Activated CD8-positive, alpha-beta memory T cell treated with anti-CD3 and anti-CD28 coated beads for 4 hours (primary cell): Measurements from ENCODE around the gene H19.

ENCODE experiments used
- DNase-seq, 2 donors: peaks; one replicate each; pipeline ENCODE4 v3.0.0-alpha.2; 2020; ENCODE audit warnings: low read depth in 2 of 2

The H19 gene

DNA sequence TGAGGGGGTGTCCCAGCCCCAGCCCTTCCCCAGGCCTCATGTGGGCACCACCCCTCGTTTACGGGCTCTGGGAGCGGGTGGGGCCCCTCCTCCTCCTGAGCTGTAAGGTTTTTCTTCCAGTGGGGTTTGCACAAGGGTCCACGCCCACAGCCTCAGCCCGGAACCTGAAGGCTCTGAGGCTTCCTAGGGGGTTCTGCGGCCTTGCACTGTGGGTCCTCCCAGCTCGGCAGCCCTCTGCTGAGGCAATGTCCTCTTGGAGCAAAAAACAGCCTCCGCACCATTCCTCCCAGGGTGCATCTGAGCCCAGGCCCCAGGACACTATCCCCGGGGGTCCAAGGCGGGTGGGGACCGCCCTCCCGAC, 14.1 kb downstream of the H19 start:
- no peak for DNase-seq

- DNase-seq = no peak
Observed at GRCh38 chr11:1982873-1983600, 14.6 kb downstream of the H19 start.

DNA sequence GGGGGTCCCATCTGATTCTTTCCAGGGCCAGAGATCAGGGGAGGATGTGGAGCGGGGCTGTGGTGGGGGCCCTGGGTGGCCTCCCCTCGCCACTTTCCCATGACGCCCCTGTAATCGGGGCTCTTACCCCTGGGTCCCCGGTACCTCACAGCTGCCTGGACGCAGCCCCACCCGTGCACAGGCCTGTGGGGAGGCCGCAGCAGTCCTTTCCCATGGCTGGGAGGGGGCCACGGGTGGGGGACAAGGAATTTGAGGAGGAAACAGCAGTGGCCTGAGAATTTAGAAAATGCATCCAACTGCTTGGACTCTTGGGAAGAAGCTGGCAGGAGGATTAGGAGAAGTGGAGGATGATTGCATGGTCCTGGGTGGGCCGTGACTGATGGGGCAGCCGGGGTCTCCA, 18.0 kb downstream of the H19 start:
- no peak for DNase-seq

GRCh38 chr11:1978720-1979473, 18.7 kb downstream of the H19 start:
- no peak for DNase-seq

- no peak for DNase-seq
Observed at GRCh38 chr11:1975185-1975584, 22.5 kb downstream of the H19 start.

DNA sequence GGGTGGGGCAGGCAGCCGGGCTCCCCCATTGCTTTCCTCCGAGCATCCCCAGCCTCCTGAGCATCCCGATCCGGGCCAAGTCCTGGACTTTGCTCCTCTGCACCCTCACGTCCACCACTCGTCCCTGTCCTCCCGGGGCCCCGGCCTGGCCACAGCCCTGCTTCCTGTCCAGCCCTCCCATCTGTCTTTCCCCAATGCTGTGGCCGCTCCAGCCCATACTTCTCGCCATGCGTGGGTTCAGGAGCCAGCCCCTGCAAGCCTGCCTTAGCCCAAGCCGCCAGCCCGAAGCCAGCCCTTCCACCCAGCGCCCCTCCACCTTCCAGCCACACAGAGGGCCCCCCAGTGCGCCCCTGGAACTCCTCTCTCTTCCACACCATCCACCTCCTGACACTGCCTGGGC, 26.7 kb downstream of the H19 start:
- no peak for DNase-seq

DNA sequence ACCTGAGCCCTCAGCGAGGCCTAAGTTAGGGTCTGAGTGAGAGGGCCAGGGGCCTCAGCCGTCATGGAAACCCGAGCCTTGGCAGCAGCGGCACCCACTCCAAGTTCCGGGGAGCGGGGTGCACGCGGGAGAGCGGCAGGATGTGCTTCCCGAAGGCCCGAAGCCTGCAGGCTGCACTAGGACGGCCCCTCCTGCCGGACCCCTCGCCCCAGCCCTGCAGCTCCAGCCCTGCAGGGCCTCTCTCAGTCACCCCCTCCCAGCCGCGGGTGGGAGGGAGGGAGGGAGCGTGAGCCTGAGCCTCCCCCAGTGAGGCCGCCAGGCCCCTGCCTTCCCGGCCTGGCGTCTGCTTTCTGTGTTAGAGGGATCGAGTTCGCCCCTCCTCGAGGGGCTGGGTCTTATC, 27.9 kb downstream of the H19 start:
- DNase-seq = no peak

DNA sequence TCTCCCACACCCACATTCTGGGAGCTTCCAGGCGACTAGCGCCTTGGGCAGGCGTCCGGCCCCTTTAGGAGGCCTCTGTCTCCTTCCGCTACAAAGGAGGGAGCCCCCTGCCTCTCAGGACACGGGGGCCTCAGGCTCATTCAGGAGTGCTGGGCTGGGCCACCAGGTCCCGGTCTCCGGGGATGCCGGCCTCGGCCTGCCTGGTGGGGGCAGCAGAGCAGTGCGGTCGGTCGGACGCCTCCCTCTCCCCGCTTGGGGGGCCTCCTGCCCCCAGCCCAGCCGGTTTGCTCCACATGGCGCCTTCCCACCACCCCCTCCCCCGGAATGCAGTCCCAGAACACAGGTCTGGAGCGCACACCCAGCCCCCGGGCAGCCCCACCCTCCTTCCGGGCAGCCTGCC, 28.6 kb downstream of the H19 start:
- DNase-seq = no peak

DNA sequence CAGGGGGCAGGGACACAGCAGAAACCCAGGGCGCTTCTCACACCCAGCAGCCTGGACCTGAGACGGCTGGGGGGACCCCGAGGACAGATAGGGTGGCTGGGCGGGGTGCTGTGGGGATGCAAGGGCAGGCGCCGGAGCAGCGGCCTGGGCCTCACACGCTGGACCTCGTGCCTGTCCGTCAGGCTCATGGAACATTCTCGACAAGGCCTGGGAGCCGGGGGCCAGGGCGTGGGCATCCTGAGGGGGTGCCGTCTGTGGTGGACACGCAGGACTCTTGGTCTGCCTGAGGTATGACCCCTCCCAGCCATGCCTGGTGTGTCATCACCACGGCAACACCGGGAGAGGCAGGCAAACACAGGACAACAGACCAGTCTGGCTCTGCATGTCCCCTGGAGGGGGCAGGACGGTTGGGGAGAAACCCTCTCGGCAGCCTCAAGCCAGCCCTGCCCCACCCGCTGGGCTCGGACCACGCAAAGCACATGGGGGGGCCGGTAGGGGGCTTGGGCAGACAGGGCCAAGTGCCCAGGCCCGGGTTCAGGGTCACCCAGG, 29.1 kb downstream of the H19 start:
- DNase-seq = no peak

- DNase-seq = no peak
Observed at GRCh38 chr11:1967641-1968225, 29.9 kb downstream of the H19 start.

DNA sequence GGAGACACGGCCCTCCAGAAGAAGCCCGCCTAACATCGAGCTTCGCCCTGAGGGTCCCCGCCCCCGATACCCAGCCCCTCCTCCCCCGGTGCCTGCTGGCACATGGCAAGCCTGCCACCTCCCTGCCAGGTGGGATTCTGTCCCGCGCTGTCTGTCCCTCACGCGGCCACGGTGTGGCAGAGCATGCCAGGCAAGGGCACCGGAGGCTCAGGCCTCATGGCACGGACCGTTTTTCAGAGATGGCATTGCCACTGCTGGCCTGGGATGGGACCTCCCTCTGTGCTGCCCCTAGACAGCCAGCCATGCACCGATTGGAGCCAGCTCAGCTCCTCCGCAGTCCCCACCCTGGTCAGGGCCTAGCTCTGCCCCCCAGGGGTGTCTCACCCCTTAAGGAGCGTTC, 31.1 kb downstream of the H19 start:
- no peak for DNase-seq

DNA sequence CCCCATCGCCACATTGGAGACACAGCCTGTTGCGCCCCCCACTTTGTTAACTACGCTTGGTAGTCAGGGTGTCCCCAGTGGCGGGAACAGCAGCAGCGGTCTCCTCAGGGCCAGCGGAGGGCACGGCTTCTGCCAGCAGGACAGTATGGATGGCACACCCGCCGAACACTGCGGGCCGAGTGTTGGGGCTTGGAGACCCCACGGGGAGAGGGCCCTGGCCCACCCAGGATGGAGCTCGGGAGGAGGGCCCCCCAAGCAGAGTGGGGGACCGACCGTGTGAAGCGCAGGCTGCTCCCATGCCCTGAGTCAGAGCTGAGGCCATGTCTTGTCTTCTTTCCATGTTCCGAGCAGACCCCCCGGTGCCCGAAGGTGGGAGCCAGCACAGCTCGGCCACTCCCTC, 32.7 kb downstream of the H19 start:
- DNase-seq = no peak

DNA sequence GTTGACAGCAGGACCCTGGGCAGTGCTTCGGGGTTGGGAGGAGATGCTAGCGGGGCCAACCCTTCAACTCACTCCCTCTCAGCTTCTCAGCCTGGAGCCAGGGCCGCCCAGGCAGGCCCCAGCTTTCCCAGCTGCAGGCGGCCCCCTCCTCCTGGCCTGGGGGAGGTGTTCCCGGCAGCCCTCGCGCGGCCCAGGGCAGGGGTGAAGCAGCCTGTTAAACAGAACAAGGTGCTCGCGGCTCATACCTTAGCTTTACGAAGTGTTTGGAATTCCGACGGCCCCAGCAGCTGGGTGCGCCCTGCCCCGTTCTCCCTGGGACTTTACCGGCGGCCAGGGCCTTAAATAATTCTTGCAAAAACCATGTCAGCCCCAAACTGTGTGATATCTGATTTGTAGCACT, 33.3 kb downstream of the H19 start:
- no peak for DNase-seq

DNA sequence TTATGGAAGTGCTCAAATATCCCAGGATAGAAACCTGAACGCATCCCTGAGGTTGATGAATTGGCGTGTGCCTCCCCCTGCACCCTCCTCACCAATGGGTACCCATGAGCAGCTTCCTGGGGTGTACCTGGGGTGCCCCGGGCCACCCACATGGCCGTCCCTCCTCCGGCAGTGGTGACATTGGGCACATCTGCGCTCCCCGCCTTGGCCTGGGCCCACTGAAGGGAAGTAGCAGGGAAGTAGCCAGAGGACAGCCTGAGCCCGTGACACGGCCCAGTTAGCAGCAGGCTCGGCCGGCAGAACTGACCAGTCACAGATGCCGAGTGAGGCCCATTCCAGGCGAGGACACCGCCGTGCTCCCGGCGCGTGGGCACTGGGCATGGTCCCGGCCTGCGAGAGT, 33.8 kb downstream of the H19 start:
- no peak for DNase-seq

GRCh38 chr11:1959786-1960185, 37.9 kb downstream of the H19 start:
- no peak for DNase-seq

DNA sequence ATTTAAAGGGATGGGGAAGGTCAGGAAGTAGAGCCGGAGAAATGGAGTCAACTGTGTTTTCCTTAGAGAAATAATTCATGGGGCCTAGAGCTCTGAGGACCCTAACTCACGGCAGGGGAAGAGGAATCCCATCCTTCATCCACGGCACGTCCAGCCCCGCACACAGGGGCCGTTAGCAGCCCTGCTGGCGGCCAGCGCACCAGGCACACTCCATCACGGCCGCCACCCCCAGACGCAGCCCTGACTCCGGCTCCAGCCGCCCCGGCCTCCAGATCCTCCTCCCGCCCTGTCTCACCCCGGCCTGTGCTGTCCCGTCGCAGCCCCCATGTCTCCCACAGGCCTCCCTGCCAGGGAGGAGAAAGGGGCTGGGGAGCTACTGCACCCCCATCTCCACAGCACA, 39.3 kb downstream of the H19 start:
- DNase-seq = no peak

DNA sequence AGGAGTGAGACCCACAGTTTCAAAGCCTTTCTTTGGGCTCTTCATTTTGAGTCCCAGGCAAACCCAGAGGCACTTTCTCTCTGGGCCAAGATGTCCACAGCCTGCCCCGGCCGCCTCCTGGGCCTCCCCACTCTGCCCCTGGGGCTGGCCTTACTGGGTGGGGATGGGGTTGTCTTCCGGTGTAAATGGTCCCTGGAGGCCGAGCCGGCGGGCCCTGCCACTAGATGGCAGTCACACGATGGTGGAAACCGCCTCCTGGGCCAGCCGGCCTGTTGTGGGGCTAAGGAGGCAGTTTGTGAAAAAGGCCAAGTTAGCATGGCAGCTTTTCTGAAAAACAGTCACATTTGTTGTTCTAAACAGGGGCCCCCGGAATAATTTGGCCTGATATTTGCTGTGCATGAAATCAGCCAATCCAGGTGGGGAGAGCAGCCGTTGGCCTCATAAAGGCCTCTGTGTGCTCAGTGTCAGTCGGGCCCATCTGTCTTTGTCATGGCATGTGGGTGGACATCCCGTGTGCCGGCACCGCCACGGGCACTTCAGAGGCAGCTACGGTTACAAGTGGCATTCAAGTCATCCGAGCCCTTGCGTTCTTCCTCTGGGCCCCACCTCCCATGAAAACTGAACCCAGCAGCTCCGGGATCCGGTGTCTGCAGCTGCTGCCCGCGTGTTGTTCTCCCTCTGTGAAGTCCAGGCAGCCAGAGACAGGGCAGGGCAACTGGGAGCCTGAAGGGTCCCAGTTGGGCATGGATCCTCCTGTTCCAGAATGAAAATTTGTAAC, 44.0 kb downstream of the H19 start:
- no peak for DNase-seq

- no peak for DNase-seq
Observed at GRCh38 chr11:1952806-1953482, 44.7 kb downstream of the H19 start.

- DNase-seq = no peak
Observed at GRCh38 chr11:1949922-1950321, 47.7 kb downstream of the H19 start.

DNA sequence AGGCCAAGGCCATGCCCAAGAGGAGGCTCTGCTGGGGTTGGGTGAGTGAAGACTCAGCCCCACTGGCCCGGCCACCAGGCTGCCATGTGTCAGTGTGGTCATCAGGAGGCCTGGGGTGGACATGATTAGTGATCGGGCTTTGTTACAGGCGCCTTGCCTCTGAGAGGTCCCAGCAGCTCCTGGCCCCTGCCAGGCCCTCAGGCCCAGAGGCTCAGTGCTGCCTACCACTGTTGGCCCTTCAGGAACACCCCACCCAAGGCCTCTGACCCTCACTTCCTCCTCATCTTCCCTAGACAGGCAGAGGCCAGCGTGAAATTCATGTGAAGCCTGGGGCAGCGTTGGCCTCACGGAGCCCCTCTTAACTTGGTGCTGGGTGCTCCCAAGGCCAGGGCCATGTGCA, 48.3 kb downstream of the H19 start:
- DNase-seq = no peak

DNA sequence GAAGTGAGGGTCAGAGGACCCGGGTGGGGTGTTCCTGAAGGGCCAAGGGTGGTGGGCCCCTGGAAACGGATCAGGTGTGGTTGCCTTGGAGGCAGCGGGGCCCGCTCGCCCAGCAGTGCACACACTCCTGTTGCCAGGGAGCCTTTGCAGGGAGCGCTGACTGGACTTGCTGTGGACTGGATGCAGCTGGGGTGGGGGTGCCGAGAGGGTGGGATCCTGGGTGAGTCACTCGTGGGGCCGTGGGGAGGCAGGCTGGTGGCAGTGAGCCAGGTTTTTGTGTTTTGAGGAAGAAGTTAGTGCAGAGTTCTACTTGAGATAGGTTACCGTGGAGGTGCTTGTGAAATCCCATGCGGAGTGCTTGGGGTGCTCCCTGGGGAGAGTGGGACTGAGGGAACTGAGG, 49.3 kb downstream of the H19 start:
- no peak for DNase-seq
